GM04504 (cell line): ENCODE data around the gene DOK6.
"Not testable (repeated sequence)": the region's sequence is repeated elsewhere in the genome, so short reads cannot be mapped to it uniquely, and the experiment has no call there.

Experiments used
- DNase-seq: peaks from one replicate; pipeline ENCODE4 v3.0.0-alpha.2; 2012; ENCODE audit warnings: low read depth

DOK6 gene

GRCh38 chr18:69871363-69871762 lies 470.7 kb downstream of the DOK6 start:
- DNase-seq: no peak

GRCh38 chr18:69872661-69873060 lies 472.0 kb downstream of the DOK6 start:
- no peak for DNase-seq

- peak; percentile 29 for DNase-seq
Observed at GRCh38 chr18:69874058-69874457, 473.4 kb downstream of the DOK6 start.

- DNase-seq: no peak
Observed at GRCh38 chr18:69876490-69876889, 475.8 kb downstream of the DOK6 start.

- no peak for DNase-seq
Observed at GRCh38 chr18:69878213-69878933, 477.7 kb downstream of the DOK6 start.

GRCh38 chr18:69879051-69879450 lies 478.4 kb downstream of the DOK6 start:
- DNase-seq: not testable (repeated sequence)

GRCh38 chr18:69880083-69880482 lies 479.4 kb downstream of the DOK6 start:
- no peak for DNase-seq

GRCh38 chr18:69882965-69883668 lies 482.4 kb downstream of the DOK6 start:
- DNase-seq: no peak

GRCh38 chr18:69883781-69884180 lies 483.1 kb downstream of the DOK6 start:
- DNase-seq: no peak

- no peak for DNase-seq
Observed at GRCh38 chr18:69885355-69885754, 484.7 kb downstream of the DOK6 start.

GRCh38 chr18:69885841-69886531 lies 485.3 kb downstream of the DOK6 start:
- no peak for DNase-seq

GRCh38 chr18:69887256-69887655 lies 486.6 kb downstream of the DOK6 start:
- no peak for DNase-seq

- no peak for DNase-seq
Observed at GRCh38 chr18:69889009-69889408, 488.3 kb downstream of the DOK6 start.

GRCh38 chr18:69890558-69890957 lies 489.9 kb downstream of the DOK6 start:
- DNase-seq: no peak

- no peak for DNase-seq
Observed at GRCh38 chr18:69894467-69894866, 493.8 kb downstream of the DOK6 start.

GRCh38 chr18:69895066-69896047 lies 494.7 kb downstream of the DOK6 start:
- DNase-seq: no peak

- DNase-seq: no peak
Observed at GRCh38 chr18:69897397-69898108, 496.9 kb downstream of the DOK6 start.

- DNase-seq: no peak
Observed at GRCh38 chr18:69898241-69898861, 497.7 kb downstream of the DOK6 start.
